ENCODE results near the gene PPP2R5E.
"Not testable (repeated sequence)": the region's sequence is repeated elsewhere in the genome, so short reads cannot be mapped to it uniquely, and the experiment has no call there.

PPP2R5E gene

GRCh38 chr14:63392236-63392635 is 150.9 kb downstream of the PPP2R5E start:
- Mint-ChIP-seq H3K9me3 (no peaks in the 10 kb centered on the region), H3K4me1 (ENCODE audit: low read depth) (peaks cover 6% of the 10 kb centered on the region), H3K36me3 (ENCODE audit: low read depth) (peaks cover 82% of the 10 kb centered on the region), H3K27me3 (no peaks in the 10 kb centered on the region), H3K27ac (no peak overlapping the region), H3K4me3 (no peak overlapping the region)
- intact Hi-C loops (cut with micrococcal nuclease): no loop called here

- peaks cover 3% of the 10 kb centered on the region for H3K4me1 Mint-ChIP-seq (ENCODE audit: low read depth)
- H3K27me3 Mint-ChIP-seq: no peaks in the 10 kb centered on the region
- H3K9me3 Mint-ChIP-seq: no peaks in the 10 kb centered on the region
- H3K4me3 Mint-ChIP-seq: no peak overlapping the region
- no peak overlapping the region for H3K27ac Mint-ChIP-seq
- peaks cover 93% of the 10 kb centered on the region for H3K36me3 Mint-ChIP-seq (ENCODE audit: low read depth)
- intact Hi-C loops (cut with micrococcal nuclease): loop anchor here (1.0 to 10.0 kb wide), 3 partner anchors 153 to 381 kb away; partner anchors contain the start of gene PPP2R5E
Observed at GRCh38 chr14:63388766-63389431, 154.3 kb downstream of the PPP2R5E start.

- Mint-ChIP-seq H3K4me1 (ENCODE audit: low read depth) (peaks cover 7% of the 10 kb centered on the region), H3K36me3 (ENCODE audit: low read depth) (peaks cover 85% of the 10 kb centered on the region)
- intact Hi-C loops (cut with micrococcal nuclease): loop anchor here (1.0 to 10.0 kb wide), 3 partner anchors 155 to 383 kb away; partner anchors contain the start of gene PPP2R5E
Observed at GRCh38 chr14:63387711-63388110, 155.5 kb downstream of the PPP2R5E start.

GRCh38 chr14:63383776-63384367 is 159.3 kb downstream of the PPP2R5E start:
- no peaks in the 10 kb centered on the region for H3K9me3 Mint-ChIP-seq
- no peaks in the 10 kb centered on the region for H3K27me3 Mint-ChIP-seq
- intact Hi-C loops (cut with micrococcal nuclease): loop anchor here (10.0 kb wide), 1 partner anchor 241 kb away; no protein-coding TSS in a partner anchor
- no peak overlapping the region for H3K4me3 Mint-ChIP-seq
- H3K27ac Mint-ChIP-seq: no peak overlapping the region
- peaks cover 7% of the 10 kb centered on the region for H3K4me1 Mint-ChIP-seq (ENCODE audit: low read depth)
- peaks cover 90% of the 10 kb centered on the region for H3K36me3 Mint-ChIP-seq (ENCODE audit: low read depth)

More at GRCh38 chr14:63387711-63388110, 155.5 kb downstream of the PPP2R5E start:
- Mint-ChIP-seq H3K4me3 (no peak overlapping the region), H3K9me3 (no peaks in the 10 kb centered on the region), H3K27me3 (no peaks in the 10 kb centered on the region), H3K27ac (no peak overlapping the region)

- intact Hi-C loops (cut with micrococcal nuclease): no loop called here
- H3K4me1 Mint-ChIP-seq (ENCODE audit: low read depth): no peaks in the 10 kb centered on the region
- H3K36me3 Mint-ChIP-seq (ENCODE audit: low read depth): peaks cover 74% of the 10 kb centered on the region
- H3K9me3 Mint-ChIP-seq: no peaks in the 10 kb centered on the region
- H3K27me3 Mint-ChIP-seq: no peaks in the 10 kb centered on the region
- no peak overlapping the region for H3K27ac Mint-ChIP-seq
- H3K4me3 Mint-ChIP-seq: no peak overlapping the region
Observed at GRCh38 chr14:63378444-63378843, 164.7 kb downstream of the PPP2R5E start.

DNA sequence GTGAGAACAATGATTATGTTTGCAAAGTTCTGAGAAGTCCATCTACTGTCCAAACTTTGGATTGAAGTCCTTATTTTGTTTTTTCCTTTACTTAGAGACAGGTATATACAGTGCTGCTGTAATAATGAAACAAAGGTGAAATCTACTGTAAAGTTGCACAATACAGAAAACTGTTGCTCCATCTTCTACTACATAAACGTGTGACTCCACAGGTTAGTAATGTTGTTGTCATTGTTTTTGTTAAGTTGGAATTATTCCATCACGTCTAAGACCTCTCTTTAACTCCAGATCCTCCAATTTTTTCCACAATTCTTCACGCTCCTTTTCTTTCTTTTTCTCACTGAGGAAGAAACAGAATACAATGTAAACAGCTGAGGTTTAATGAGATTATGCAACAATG is 167.4 kb downstream of the PPP2R5E start:
- Mint-ChIP-seq H3K4me3 (no peak overlapping the region), H3K27ac (no peak overlapping the region), H3K9me3 (no peaks in the 10 kb centered on the region), H3K36me3 (ENCODE audit: low read depth) (peaks cover 79% of the 10 kb centered on the region), H3K27me3 (no peaks in the 10 kb centered on the region), H3K4me1 (ENCODE audit: low read depth) (no peaks in the 10 kb centered on the region)
- intact Hi-C loops (cut with micrococcal nuclease): no loop called here

DNA sequence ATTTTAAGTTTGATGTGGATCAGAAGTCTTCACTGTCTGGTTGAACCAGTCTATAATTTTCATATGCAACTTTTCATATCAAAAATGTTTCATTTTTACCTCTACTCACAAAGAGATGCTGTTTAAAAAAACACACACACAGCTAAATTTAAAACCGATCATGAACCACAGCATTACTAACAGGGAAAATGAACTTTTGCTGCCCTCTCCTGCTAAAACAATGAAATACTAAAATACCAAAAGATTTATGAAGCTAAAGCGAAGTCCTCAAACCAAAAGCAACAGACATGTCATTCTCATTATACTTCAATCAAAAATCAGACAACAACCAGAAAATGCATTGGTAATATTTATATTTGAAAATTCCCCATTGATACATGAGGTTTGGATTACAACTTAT is 171.6 kb downstream of the PPP2R5E start:
- H3K4me1 Mint-ChIP-seq (ENCODE audit: low read depth); intact Hi-C loops (cut with micrococcal nuclease); H3K27me3 Mint-ChIP-seq; H3K4me3 Mint-ChIP-seq; H3K9me3 Mint-ChIP-seq; H3K27ac Mint-ChIP-seq: not testable (repeated sequence)
- H3K36me3 Mint-ChIP-seq (ENCODE audit: low read depth): peaks cover 48% of the 10 kb centered on the region

- Mint-ChIP-seq H3K36me3 (ENCODE audit: low read depth) (peaks cover 45% of the 10 kb centered on the region), H3K4me1 (ENCODE audit: low read depth) (no peaks in the 10 kb centered on the region), H3K27me3 (no peaks in the 10 kb centered on the region), H3K9me3 (no peaks in the 10 kb centered on the region), H3K27ac (no peak overlapping the region), H3K4me3 (no peak overlapping the region)
- intact Hi-C loops (cut with micrococcal nuclease): no loop called here
Observed at GRCh38 chr14:63371033-63371432, 172.1 kb downstream of the PPP2R5E start.

- peaks cover 7% of the 10 kb centered on the region for H3K9me3 Mint-ChIP-seq
- H3K4me3 Mint-ChIP-seq: no peak overlapping the region
- peaks cover 20% of the 10 kb centered on the region for H3K36me3 Mint-ChIP-seq (ENCODE audit: low read depth)
- H3K27me3 Mint-ChIP-seq: no peaks in the 10 kb centered on the region
- H3K27ac Mint-ChIP-seq: no peak overlapping the region
- intact Hi-C loops (cut with micrococcal nuclease): no loop called here
- no peaks in the 10 kb centered on the region for H3K4me1 Mint-ChIP-seq (ENCODE audit: low read depth)
Observed at GRCh38 chr14:63367742-63368364, 175.3 kb downstream of the PPP2R5E start.

DNA sequence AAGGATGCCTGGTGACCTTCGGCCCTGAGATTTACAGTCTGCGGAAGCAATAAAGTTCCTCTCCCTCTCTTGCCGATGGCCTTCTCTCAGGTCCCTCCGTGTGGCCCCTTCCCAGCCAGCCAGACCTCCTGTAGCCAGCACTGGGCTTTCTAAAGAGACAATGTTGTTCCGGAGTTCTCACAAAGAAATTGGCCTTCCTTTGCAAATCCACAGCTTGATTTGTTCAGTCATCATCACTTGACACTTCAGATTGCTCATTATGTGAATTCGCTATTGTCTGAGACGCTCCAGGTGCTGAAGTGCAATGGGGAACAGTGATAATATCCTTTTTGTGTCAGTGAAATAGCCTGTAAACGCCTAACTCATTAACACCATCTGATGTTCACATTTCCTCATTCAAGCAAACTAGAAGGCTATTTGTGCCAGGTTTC is 180.8 kb downstream of the PPP2R5E start:
- intact Hi-C loops (cut with micrococcal nuclease): no loop called here
- no peaks in the 10 kb centered on the region for H3K36me3 Mint-ChIP-seq (ENCODE audit: low read depth)
- H3K4me3 Mint-ChIP-seq: no peak overlapping the region
- H3K9me3 Mint-ChIP-seq: peaks cover 7% of the 10 kb centered on the region
- peaks cover 3% of the 10 kb centered on the region for H3K27me3 Mint-ChIP-seq
- H3K4me1 Mint-ChIP-seq (ENCODE audit: low read depth): no peaks in the 10 kb centered on the region
- no peak overlapping the region for H3K27ac Mint-ChIP-seq

DNA sequence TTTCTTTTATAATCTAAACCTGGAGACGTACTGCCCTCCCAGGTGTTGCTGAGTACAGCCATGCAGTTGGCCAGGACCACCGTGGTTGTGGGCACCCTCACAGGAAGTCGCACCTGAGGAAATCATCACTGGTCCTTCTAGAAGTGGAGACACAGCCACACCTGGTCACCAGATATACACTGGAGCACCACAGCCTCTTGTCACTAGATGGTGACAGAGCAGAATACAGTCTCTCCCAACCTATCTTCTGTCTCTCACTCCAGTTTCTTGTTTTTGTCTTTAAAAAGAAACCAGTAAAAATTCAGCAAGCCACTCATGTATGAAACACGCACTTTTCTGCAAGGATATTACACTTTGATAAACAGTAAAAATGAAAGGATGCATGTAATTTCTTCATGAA is 181.4 kb downstream of the PPP2R5E start:
- intact Hi-C loops (cut with micrococcal nuclease): no loop called here
- Mint-ChIP-seq H3K27me3 (peaks cover 3% of the 10 kb centered on the region), H3K4me3 (no peak overlapping the region), H3K27ac (no peak overlapping the region), H3K4me1 (ENCODE audit: low read depth) (no peaks in the 10 kb centered on the region), H3K9me3 (peaks cover 7% of the 10 kb centered on the region), H3K36me3 (ENCODE audit: low read depth) (no peaks in the 10 kb centered on the region)

DNA sequence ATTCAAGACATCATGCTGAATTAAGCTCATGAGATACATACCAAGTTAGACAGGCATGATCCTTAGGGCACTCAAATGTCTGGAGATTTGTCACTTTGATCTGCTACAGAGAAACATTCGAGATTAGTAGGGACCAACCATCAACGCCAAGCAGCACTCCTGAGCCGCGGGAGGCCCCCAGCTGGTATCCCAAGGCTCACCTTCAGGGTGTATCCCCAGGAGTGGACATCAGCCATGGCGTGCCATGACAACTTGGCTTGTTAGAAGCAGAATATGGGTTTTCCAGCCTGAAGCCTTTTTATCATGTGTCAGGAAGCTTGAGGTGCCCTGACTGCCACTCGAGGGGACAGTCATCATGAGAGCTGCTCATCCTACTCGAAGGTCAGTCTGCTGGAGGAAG is 185.3 kb downstream of the PPP2R5E start:
- no peaks in the 10 kb centered on the region for H3K9me3 Mint-ChIP-seq
- no peak overlapping the region for H3K4me3 Mint-ChIP-seq
- H3K36me3 Mint-ChIP-seq (ENCODE audit: low read depth): no peaks in the 10 kb centered on the region
- intact Hi-C loops (cut with micrococcal nuclease): no loop called here
- peaks cover 3% of the 10 kb centered on the region for H3K27me3 Mint-ChIP-seq
- H3K27ac Mint-ChIP-seq: no peak overlapping the region
- H3K4me1 Mint-ChIP-seq (ENCODE audit: low read depth): no peaks in the 10 kb centered on the region

DNA sequence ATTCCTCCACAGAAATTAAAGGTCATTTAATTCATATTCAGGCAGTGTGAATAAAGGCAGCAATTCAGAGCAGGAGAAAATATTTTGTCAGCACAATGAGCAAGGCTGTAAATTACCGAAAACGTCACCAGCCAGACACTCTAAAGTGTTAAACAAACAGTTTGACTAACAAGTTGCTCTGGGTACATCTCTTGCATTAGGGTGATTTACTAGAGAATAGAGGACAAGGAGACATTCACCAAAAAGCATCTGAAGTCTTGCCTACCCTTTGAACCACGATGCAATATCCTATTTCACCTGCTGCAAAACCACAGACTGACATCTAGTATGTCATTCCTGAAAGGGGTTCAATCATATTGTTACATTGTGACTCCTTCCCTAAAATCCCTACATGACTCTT is 197.4 kb downstream of the PPP2R5E start:
- Mint-ChIP-seq H3K4me1 (ENCODE audit: low read depth) (no peaks in the 10 kb centered on the region), H3K36me3 (ENCODE audit: low read depth) (no peaks in the 10 kb centered on the region)
- intact Hi-C loops (cut with micrococcal nuclease): no loop called here

GRCh38 chr14:63344336-63344735 is 198.8 kb downstream of the PPP2R5E start:
- Mint-ChIP-seq H3K36me3 (ENCODE audit: low read depth) (no peaks in the 10 kb centered on the region), H3K9me3 (no peaks in the 10 kb centered on the region), H3K27ac (no peak overlapping the region), H3K4me1 (ENCODE audit: low read depth) (no peaks in the 10 kb centered on the region), H3K27me3 (no peaks in the 10 kb centered on the region), H3K4me3 (no peak overlapping the region)
- intact Hi-C loops (cut with micrococcal nuclease): no loop called here

More for the DNA sequence above, 197.4 kb downstream of the PPP2R5E start:
- Mint-ChIP-seq H3K27ac (no peak overlapping the region), H3K9me3 (no peaks in the 10 kb centered on the region), H3K4me3 (no peak overlapping the region), H3K27me3 (no peaks in the 10 kb centered on the region)

Measured in dendritic cell treated with granulocyte-macrophage colony-stimulating factor and Interleukin-4, amounts not matched to agents 40 ng/mL and 50 ng/mL, for 4 days (primary cell).